Kidney epithelial cell (primary cell): ENCODE data around the gene THADA. TPM values are rescaled to one million over a fixed set of nuclear protein-coding genes. Genes with fewer than 3 reads are reported as not detected.
"Not testable (repeated sequence)": the region's sequence is repeated elsewhere in the genome, so short reads cannot be mapped to it uniquely, and the experiment has no call there.

Source experiments
- DNase-seq: peaks from one replicate; pipeline ENCODE4 v3.0.0-alpha.2; 2010; ENCODE audit warnings: low read depth
- H3K27me3 ChIP-seq: 2 replicates; pipeline ENCODE4 v1.6.0; 2011; ENCODE audit warnings: low read length; ENCODE audit not compliant: control insufficient read depth, insufficient read depth
- H3K36me3 ChIP-seq: 2 replicates; pipeline ENCODE4 v1.5.1; 2011; ENCODE audit warnings: low read length; ENCODE audit not compliant: control insufficient read depth, insufficient read depth
- H3K4me3 ChIP-seq: 2 replicates; pipeline ENCODE4 v1.5.1; 2011; ENCODE audit warnings: low read depth, mild to moderate bottlenecking, control low read depth, low read length
- CTCF ChIP-seq: IDR thresholded peaks from 2 replicates; pipeline ENCODE4 v1.5.1; 2011; ENCODE audit warnings: mild to moderate bottlenecking, moderate library complexity, low read length, control low read depth, inconsistent platforms; ENCODE audit not compliant: insufficient read depth, poor library complexity, severe bottlenecking
- total RNA-seq: library from RNA; depleted of rRNA; stranded (reverse); fragments of >200 nt; gene quantifications from 2 replicates; pipeline ENCODE4 v1.2.3, GENCODE V29; 2015

THADA gene
- total RNA-seq, 1 donor from 2014 or later, result 21.5 TPM

- TF ChIP-seq CTCF, result peak; percentile 69
- Histone ChIP-seq H3K4me3 (no peak overlapping the region), H3K36me3 (no peaks in the 10 kb centered on the region), H3K27me3 (no peaks in the 10 kb centered on the region)
- DNase-seq, result peak; percentile 35
Observed at GRCh38 chr2:43605079-43605655, 9.3 kb upstream of the THADA start.

- Histone ChIP-seq H3K27me3 (no peaks in the 10 kb centered on the region), H3K36me3 (no peaks in the 10 kb centered on the region), H3K4me3 (no peak overlapping the region)
- DNase-seq, result no peak
- no peak for TF ChIP-seq CTCF
Observed at GRCh38 chr2:43604674-43605073, 8.8 kb upstream of the THADA start.

GRCh38 chr2:43600596-43600995 lies 4.8 kb upstream of the THADA start:
- DNase-seq, H3K36me3 ChIP-seq, H3K4me3 ChIP-seq, H3K27me3 ChIP-seq: not testable (repeated sequence)

- Histone ChIP-seq H3K4me3 (peak overlapping the region; percentile 76), H3K27me3 (no peaks in the 10 kb centered on the region), H3K36me3 (no peaks in the 10 kb centered on the region)
- no peak for DNase-seq
- no peak for TF ChIP-seq CTCF
Observed at GRCh38 chr2:43594875-43595274, 963 bp downstream of the THADA start.

- no peak for DNase-seq
- Histone ChIP-seq H3K36me3 (no peaks in the 10 kb centered on the region), H3K4me3 (no peak overlapping the region), H3K27me3 (no peaks in the 10 kb centered on the region)
- TF ChIP-seq CTCF, result no peak
Observed at GRCh38 chr2:43593254-43593653, 2.6 kb downstream of the THADA start.

GRCh38 chr2:43592443-43592842 lies 3.4 kb downstream of the THADA start:
- no peak overlapping the region for H3K4me3 ChIP-seq
- H3K27me3 ChIP-seq, result no peaks in the 10 kb centered on the region
- DNase-seq, result no peak
- H3K36me3 ChIP-seq, result no peaks in the 10 kb centered on the region
- no peak for TF ChIP-seq CTCF
